ENCODE data around the gene CHRNE.

- no peak; the same call in 1 of the 2 replicates for TF ChIP-seq MAX (IDR thresholded peaks at IDR 0.05)
- TF ChIP-seq REST (IDR thresholded peaks at IDR 0.05; ENCODE audit: low read depth), result no peak
- no peak for TF ChIP-seq USF1 (IDR thresholded peaks at IDR 0.05)
- no peak for TF ChIP-seq YY1 (IDR thresholded peaks at IDR 0.05; ENCODE audit: low read depth)
- no peak for TF ChIP-seq EP300 (IDR thresholded peaks at IDR 0.05; ENCODE audit: borderline replicate concordance)
- TF ChIP-seq TAF1 (IDR thresholded peaks at IDR 0.05; ENCODE audit: low read depth), result no peak
- no peak for TF ChIP-seq EGR1 (IDR thresholded peaks at IDR 0.05)
- TF ChIP-seq CEBPB (IDR thresholded peaks at IDR 0.05), result no peak
Measured at GRCh38 chr17:4945944-4946280, 43.0 kb upstream of the CHRNE start.

All from Ishikawa (cell line).